Esophagus squamous epithelium (tissue), 4 donors: Measurements from ENCODE around the gene PHLDA2.

ENCODE experiments used
- POLR2A ChIP-seq, 4 donors: fragments of 450-650 bp; IDR thresholded peaks; one replicate each; pipeline ENCODE4 v1.6.1; 2017; ENCODE audit warnings: antibody characterized with exemption in 4 of 4, mild to moderate bottlenecking in 4 of 4, moderate library complexity in 3 of 4
- TF ChIP-seq, protein P1 (sequence below), 6 experiments: fragments of 450-650 bp in 4 of 6; fragments of 200-600 bp in 2 of 6; sonication (generic) in 2 of 6; IDR thresholded peaks; one replicate each; pipeline ENCODE4 v1.5.1; 2016 to 2019; ENCODE audit warnings: antibody characterized with exemption in 6 of 6, mild to moderate bottlenecking in 4 of 6, moderate library complexity in 4 of 6

DNA sequence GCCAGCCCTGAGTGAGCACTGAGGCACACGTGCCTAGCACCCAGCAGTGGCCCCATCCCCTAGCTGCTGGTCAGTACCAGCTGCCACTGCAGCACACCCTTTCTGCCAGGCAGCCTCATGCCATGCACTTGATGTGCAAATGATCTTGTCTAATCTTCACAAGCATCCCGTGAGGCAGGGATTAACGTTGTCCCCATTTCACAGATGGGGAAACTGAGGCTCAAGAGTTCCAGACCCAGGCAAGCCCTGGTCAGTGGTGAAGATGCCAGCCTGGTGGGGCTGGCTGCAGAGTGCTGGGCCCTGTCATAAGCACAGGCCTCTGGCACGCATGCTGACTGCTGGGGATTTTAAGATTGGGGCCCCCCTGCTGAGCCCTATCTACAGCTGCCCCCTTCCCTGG lies 35.3 kb downstream of the PHLDA2 start:
- TF ChIP-seq, protein P1, sequence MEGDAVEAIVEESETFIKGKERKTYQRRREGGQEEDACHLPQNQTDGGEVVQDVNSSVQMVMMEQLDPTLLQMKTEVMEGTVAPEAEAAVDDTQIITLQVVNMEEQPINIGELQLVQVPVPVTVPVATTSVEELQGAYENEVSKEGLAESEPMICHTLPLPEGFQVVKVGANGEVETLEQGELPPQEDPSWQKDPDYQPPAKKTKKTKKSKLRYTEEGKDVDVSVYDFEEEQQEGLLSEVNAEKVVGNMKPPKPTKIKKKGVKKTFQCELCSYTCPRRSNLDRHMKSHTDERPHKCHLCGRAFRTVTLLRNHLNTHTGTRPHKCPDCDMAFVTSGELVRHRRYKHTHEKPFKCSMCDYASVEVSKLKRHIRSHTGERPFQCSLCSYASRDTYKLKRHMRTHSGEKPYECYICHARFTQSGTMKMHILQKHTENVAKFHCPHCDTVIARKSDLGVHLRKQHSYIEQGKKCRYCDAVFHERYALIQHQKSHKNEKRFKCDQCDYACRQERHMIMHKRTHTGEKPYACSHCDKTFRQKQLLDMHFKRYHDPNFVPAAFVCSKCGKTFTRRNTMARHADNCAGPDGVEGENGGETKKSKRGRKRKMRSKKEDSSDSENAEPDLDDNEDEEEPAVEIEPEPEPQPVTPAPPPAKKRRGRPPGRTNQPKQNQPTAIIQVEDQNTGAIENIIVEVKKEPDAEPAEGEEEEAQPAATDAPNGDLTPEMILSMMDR (IDR thresholded peaks at IDR 0.05), result no peak
- TF ChIP-seq POLR2A (IDR thresholded peaks at IDR 0.05), result no peak
